ENCODE results near the gene ETV3.

The ETV3 gene

GRCh38 chr1:157115851-157116736, 22.1 kb downstream of the ETV3 start:
- 96% methylated on average over 11 of the region's 16 CpGs for WGBS (ENCODE audit: insufficient coverage)

GRCh38 chr1:157115429-157115838, 22.8 kb downstream of the ETV3 start:
- Histone ChIP-seq H3K4me3 (ENCODE audit: control insufficient read depth in 1 of 7, extremely low read depth in 1 of 7, insufficient read depth in 4 of 7, low read depth in 2 of 7, low read length in 6 of 7) (no peak overlapping the region), H3K36me3 (ENCODE audit: control insufficient read depth in 4 of 4, insufficient read depth in 4 of 4, low read length in 3 of 4) (no peaks in the 10 kb centered on the region), H3K27ac (ENCODE audit: insufficient read depth in 1 of 2, low read depth in 1 of 2, low read length in 2 of 2, poor library complexity in 1 of 2, severe bottlenecking in 2 of 2) (no peak overlapping the region), H3K27me3 (replicated peaks in 2 of 5; ENCODE audit: control insufficient read depth in 4 of 5, insufficient read depth in 5 of 5, low read length in 4 of 5) (peaks cover 0 to 3% (median 0%) of the 10 kb centered on the region in 5 experiments), H3K4me1 (ENCODE audit: control extremely low read depth in 1 of 4, control insufficient read depth in 4 of 4, insufficient read depth in 4 of 4, low read length in 3 of 4) (peaks cover 0 to 6% (median 0%) of the 10 kb centered on the region in 4 experiments), H3K9me3 (ENCODE audit: control extremely low read depth in 1 of 5, control insufficient read depth in 4 of 5, insufficient read depth in 2 of 5, low read depth in 1 of 5, low read length in 4 of 5) (no peaks in the 10 kb centered on the region)
- CTCF ChIA-PET = interaction anchor here (0.8 to 1.6 kb wide), 2 partner anchors 9 to 33 kb away, joined by 3 to 6 read pairs; no protein-coding TSS in a partner anchor
- POLR2A ChIA-PET = interaction anchor here (0.7 to 1.0 kb wide), 2 partner anchors 9 to 80 kb away, joined by 3 to 4 read pairs; no protein-coding TSS in a partner anchor
- 100% methylated on average over 1 of the region's 3 CpGs for WGBS (ENCODE audit: insufficient coverage)
- DNase-seq = no peak

More at GRCh38 chr1:157115851-157116736, 22.1 kb downstream of the ETV3 start:
- Histone ChIP-seq H3K4me1 (ENCODE audit: control extremely low read depth in 1 of 4, control insufficient read depth in 4 of 4, insufficient read depth in 4 of 4, low read length in 3 of 4) (peaks cover 0 to 6% (median 0%) of the 10 kb centered on the region in 4 experiments), H3K4me3 (ENCODE audit: control insufficient read depth in 1 of 7, extremely low read depth in 1 of 7, insufficient read depth in 4 of 7, low read depth in 2 of 7, low read length in 6 of 7) (no peak overlapping the region), H3K9me3 (ENCODE audit: control extremely low read depth in 1 of 5, control insufficient read depth in 4 of 5, insufficient read depth in 2 of 5, low read depth in 1 of 5, low read length in 4 of 5) (no peaks in the 10 kb centered on the region), H3K27ac (ENCODE audit: insufficient read depth in 1 of 2, low read depth in 1 of 2, low read length in 2 of 2, poor library complexity in 1 of 2, severe bottlenecking in 2 of 2) (no peak overlapping the region), H3K36me3 (ENCODE audit: control insufficient read depth in 4 of 4, insufficient read depth in 4 of 4, low read length in 3 of 4) (no peaks in the 10 kb centered on the region), H3K27me3 (replicated peaks in 2 of 5; ENCODE audit: control insufficient read depth in 4 of 5, insufficient read depth in 5 of 5, low read length in 4 of 5) (peaks cover 0 to 1% (median 0%) of the 10 kb centered on the region in 5 experiments)
- ChIA-PET POLR2A (interaction anchor here (0.7 kb wide), 1 partner anchor 81 kb away, joined by 4 read pairs; no protein-coding TSS in a partner anchor), CTCF (interaction anchor here (0.8 to 1.6 kb wide), 3 partner anchors 9 to 41 kb away, joined by 3 to 6 read pairs (median 4); no protein-coding TSS in a partner anchor)
- no peak for DNase-seq

GRCh38 chr1:157114183-157115121, 23.7 kb downstream of the ETV3 start:
- H3K4me1 ChIP-seq (ENCODE audit: control extremely low read depth in 1 of 4, control insufficient read depth in 4 of 4, insufficient read depth in 4 of 4, low read length in 3 of 4) = peaks cover 0 to 6% (median 0%) of the 10 kb centered on the region in 4 experiments
- DNase-seq = no peak
- no peak overlapping the region for H3K27ac ChIP-seq (ENCODE audit: insufficient read depth in 1 of 2, low read depth in 1 of 2, low read length in 2 of 2, poor library complexity in 1 of 2, severe bottlenecking in 2 of 2)
- no peak overlapping the region for H3K4me3 ChIP-seq (ENCODE audit: control insufficient read depth in 1 of 7, extremely low read depth in 1 of 7, insufficient read depth in 4 of 7, low read depth in 2 of 7, low read length in 6 of 7)
- WGBS (ENCODE audit: insufficient coverage) = 95% methylated on average over 14 of the region's 18 CpGs
- CTCF ChIA-PET = no interaction called here
- peaks cover 0 to 5% (median 0%) of the 10 kb centered on the region in 5 experiments for H3K27me3 ChIP-seq (replicated peaks in 2 of 5; ENCODE audit: control insufficient read depth in 4 of 5, insufficient read depth in 5 of 5, low read length in 4 of 5)
- no peaks in the 10 kb centered on the region for H3K9me3 ChIP-seq (ENCODE audit: control extremely low read depth in 1 of 5, control insufficient read depth in 4 of 5, insufficient read depth in 2 of 5, low read depth in 1 of 5, low read length in 4 of 5)
- POLR2A ChIA-PET = interaction anchor here (1.0 kb wide), 1 partner anchor 10 kb away, joined by 3 read pairs; no protein-coding TSS in a partner anchor
- no peaks in the 10 kb centered on the region for H3K36me3 ChIP-seq (ENCODE audit: control insufficient read depth in 4 of 4, insufficient read depth in 4 of 4, low read length in 3 of 4)

GRCh38 chr1:157113631-157114030, 24.6 kb downstream of the ETV3 start:
- peaks cover 0 to 6% (median 0%) of the 10 kb centered on the region in 4 experiments for H3K4me1 ChIP-seq (ENCODE audit: control extremely low read depth in 1 of 4, control insufficient read depth in 4 of 4, insufficient read depth in 4 of 4, low read length in 3 of 4)
- H3K27me3 ChIP-seq (replicated peaks in 2 of 5; ENCODE audit: control insufficient read depth in 4 of 5, insufficient read depth in 5 of 5, low read length in 4 of 5) = peaks cover 0 to 6% (median 5%) of the 10 kb centered on the region in 5 experiments

GRCh38 chr1:157113106-157113505, 25.1 kb downstream of the ETV3 start:
- no peak overlapping the region for H3K27ac ChIP-seq (ENCODE audit: insufficient read depth in 1 of 2, low read depth in 1 of 2, low read length in 2 of 2, poor library complexity in 1 of 2, severe bottlenecking in 2 of 2)
- no peaks in the 10 kb centered on the region for H3K9me3 ChIP-seq (ENCODE audit: control extremely low read depth in 1 of 5, control insufficient read depth in 4 of 5, insufficient read depth in 2 of 5, low read depth in 1 of 5, low read length in 4 of 5)
- H3K4me3 ChIP-seq (ENCODE audit: control insufficient read depth in 1 of 7, extremely low read depth in 1 of 7, insufficient read depth in 4 of 7, low read depth in 2 of 7, low read length in 6 of 7) = no peak overlapping the region
- no peak for DNase-seq
- peaks cover 0 to 6% (median 0%) of the 10 kb centered on the region in 4 experiments for H3K4me1 ChIP-seq (ENCODE audit: control extremely low read depth in 1 of 4, control insufficient read depth in 4 of 4, insufficient read depth in 4 of 4, low read length in 3 of 4)
- no peaks in the 10 kb centered on the region for H3K36me3 ChIP-seq (ENCODE audit: control insufficient read depth in 4 of 4, insufficient read depth in 4 of 4, low read length in 3 of 4)
- 45% methylated on average over 5 of the region's 7 CpGs for WGBS (ENCODE audit: insufficient coverage)
- peaks cover 0 to 8% (median 5%) of the 10 kb centered on the region in 5 experiments for H3K27me3 ChIP-seq (replicated peaks in 2 of 5; ENCODE audit: control insufficient read depth in 4 of 5, insufficient read depth in 5 of 5, low read length in 4 of 5)
- CTCF ChIA-PET = interaction anchor here (1.5 kb wide), 1 partner anchor 11 kb away, joined by 3 read pairs; no protein-coding TSS in a partner anchor
- POLR2A ChIA-PET = no interaction called here

More at GRCh38 chr1:157113631-157114030, 24.6 kb downstream of the ETV3 start:
- DNase-seq = no peak
- no peaks in the 10 kb centered on the region for H3K9me3 ChIP-seq (ENCODE audit: control extremely low read depth in 1 of 5, control insufficient read depth in 4 of 5, insufficient read depth in 2 of 5, low read depth in 1 of 5, low read length in 4 of 5)
- POLR2A ChIA-PET = no interaction called here
- CTCF ChIA-PET = no interaction called here
- H3K27ac ChIP-seq (ENCODE audit: insufficient read depth in 1 of 2, low read depth in 1 of 2, low read length in 2 of 2, poor library complexity in 1 of 2, severe bottlenecking in 2 of 2) = no peak overlapping the region
- 100% methylated on average over 1 of the region's 3 CpGs for WGBS (ENCODE audit: insufficient coverage)
- H3K4me3 ChIP-seq (ENCODE audit: control insufficient read depth in 1 of 7, extremely low read depth in 1 of 7, insufficient read depth in 4 of 7, low read depth in 2 of 7, low read length in 6 of 7) = no peak overlapping the region
- no peaks in the 10 kb centered on the region for H3K36me3 ChIP-seq (ENCODE audit: control insufficient read depth in 4 of 4, insufficient read depth in 4 of 4, low read length in 3 of 4)

- no peaks in the 10 kb centered on the region for H3K36me3 ChIP-seq (ENCODE audit: control insufficient read depth in 4 of 4, insufficient read depth in 4 of 4, low read length in 3 of 4)
- POLR2A ChIA-PET = no interaction called here
- CTCF ChIA-PET = interaction anchor here (0.5 to 2.4 kb wide), 3 partner anchors 10 to 25 kb away, joined by 3 to 12 read pairs (median 3); no protein-coding TSS in a partner anchor
These were observed 25.9 kb downstream of the ETV3 start for GRCh38 chr1:157112186-157112867.

More at GRCh38 chr1:157112186-157112867, 25.9 kb downstream of the ETV3 start:
- Histone ChIP-seq H3K27me3 (replicated peaks in 2 of 5; ENCODE audit: control insufficient read depth in 4 of 5, insufficient read depth in 5 of 5, low read length in 4 of 5) (peaks cover 0 to 16% (median 5%) of the 10 kb centered on the region in 5 experiments), H3K4me1 (ENCODE audit: control extremely low read depth in 1 of 4, control insufficient read depth in 4 of 4, insufficient read depth in 4 of 4, low read length in 3 of 4) (peaks cover 0 to 6% (median 0%) of the 10 kb centered on the region in 4 experiments), H3K4me3 (ENCODE audit: control insufficient read depth in 1 of 7, extremely low read depth in 1 of 7, insufficient read depth in 4 of 7, low read depth in 2 of 7, low read length in 6 of 7) (no peak overlapping the region), H3K27ac (ENCODE audit: insufficient read depth in 1 of 2, low read depth in 1 of 2, low read length in 2 of 2, poor library complexity in 1 of 2, severe bottlenecking in 2 of 2) (no peak overlapping the region), H3K9me3 (ENCODE audit: control extremely low read depth in 1 of 5, control insufficient read depth in 4 of 5, insufficient read depth in 2 of 5, low read depth in 1 of 5, low read length in 4 of 5) (no peaks in the 10 kb centered on the region)
- 96% methylated on average over 8 of the region's 8 CpGs for WGBS (ENCODE audit: insufficient coverage)
- no peak for DNase-seq

All from common myeloid progenitor, CD34-positive (primary cell).